Breast epithelium (tissue), 3 donors: Measurements from ENCODE around the gene STAT1.

ENCODE experiments used
- POLR2AphosphoS5 ChIP-seq, 3 donors: sonication (generic); formaldehyde crosslinking; IDR thresholded peaks; one replicate each; pipeline ENCODE4 v1.6.1; 2017; ENCODE audit warnings: antibody characterized with exemption in 3 of 3
- TF ChIP-seq, protein P1 (sequence below), 3 donors: fragments of 450-650 bp; IDR thresholded peaks; one replicate each; pipeline ENCODE4 v1.5.1; 2016 to 2017; ENCODE audit warnings: antibody characterized with exemption in 3 of 3, mild to moderate bottlenecking in 3 of 3, moderate library complexity in 3 of 3

DNA sequence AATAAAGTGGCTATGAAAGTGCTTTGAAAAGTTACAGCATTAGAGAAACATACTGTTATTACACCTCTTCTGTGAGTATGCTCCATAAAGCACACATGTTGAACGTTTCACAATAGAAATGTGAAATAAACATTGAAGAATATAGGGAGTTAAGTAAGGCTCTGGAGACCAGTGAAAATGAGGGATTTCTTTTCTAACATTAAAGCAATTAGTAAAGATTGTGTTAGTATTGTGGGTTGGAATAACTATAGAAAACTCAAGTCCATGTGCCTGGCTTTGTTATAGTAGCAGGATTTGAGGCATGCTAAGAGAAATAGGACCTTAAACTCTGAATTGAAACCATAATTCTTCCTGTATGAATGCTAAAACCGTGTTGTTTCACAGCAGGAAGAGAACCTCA, 70.3 kb downstream of the STAT1 start:
- TF ChIP-seq, protein P1, sequence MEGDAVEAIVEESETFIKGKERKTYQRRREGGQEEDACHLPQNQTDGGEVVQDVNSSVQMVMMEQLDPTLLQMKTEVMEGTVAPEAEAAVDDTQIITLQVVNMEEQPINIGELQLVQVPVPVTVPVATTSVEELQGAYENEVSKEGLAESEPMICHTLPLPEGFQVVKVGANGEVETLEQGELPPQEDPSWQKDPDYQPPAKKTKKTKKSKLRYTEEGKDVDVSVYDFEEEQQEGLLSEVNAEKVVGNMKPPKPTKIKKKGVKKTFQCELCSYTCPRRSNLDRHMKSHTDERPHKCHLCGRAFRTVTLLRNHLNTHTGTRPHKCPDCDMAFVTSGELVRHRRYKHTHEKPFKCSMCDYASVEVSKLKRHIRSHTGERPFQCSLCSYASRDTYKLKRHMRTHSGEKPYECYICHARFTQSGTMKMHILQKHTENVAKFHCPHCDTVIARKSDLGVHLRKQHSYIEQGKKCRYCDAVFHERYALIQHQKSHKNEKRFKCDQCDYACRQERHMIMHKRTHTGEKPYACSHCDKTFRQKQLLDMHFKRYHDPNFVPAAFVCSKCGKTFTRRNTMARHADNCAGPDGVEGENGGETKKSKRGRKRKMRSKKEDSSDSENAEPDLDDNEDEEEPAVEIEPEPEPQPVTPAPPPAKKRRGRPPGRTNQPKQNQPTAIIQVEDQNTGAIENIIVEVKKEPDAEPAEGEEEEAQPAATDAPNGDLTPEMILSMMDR (IDR thresholded peaks at IDR 0.05) = no peak
- TF ChIP-seq POLR2AphosphoS5 (IDR thresholded peaks at IDR 0.05) = no peak
